HG02943 (cell line): Measurements from ENCODE around the gene EFNA3.

ENCODE experiments used
- ATAC-seq: cut with Tn5 transposase; IDR thresholded peaks from one replicate; pipeline ENCODE4 v1.9.1; 2021; ENCODE audit warnings: mild to moderate bottlenecking, low read depth, moderate library complexity; ENCODE audit not compliant: unreplicated experiment

The EFNA3 gene

GRCh38 chr1:155082301-155083051 lies 3.8 kb downstream of the EFNA3 start:
- ATAC-seq = no peak

DNA sequence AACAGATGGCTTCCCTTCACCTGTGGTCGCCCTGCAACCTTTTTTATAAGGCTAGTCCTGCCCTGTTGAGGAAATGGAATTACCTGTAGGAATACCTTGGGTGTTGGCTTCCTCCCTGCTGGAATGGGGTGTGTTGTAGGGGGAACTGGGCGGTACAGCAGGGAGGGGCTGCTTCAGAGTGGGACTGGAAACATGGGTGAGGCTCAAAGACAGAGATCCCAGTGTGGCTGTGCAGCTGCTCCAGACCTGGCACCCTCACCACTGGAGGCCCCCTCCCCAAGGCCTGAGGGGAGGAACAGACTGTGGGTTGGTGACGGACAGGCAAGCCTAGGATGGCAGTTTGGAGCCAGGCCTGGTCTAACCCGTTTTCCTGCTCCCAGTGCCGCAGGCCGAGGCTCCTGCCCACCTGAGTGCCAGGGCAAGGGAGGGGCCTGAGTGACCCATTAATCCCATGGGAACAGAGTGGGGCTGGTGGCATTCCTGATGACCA lies 4.5 kb downstream of the EFNA3 start:
- ATAC-seq = no peak

DNA sequence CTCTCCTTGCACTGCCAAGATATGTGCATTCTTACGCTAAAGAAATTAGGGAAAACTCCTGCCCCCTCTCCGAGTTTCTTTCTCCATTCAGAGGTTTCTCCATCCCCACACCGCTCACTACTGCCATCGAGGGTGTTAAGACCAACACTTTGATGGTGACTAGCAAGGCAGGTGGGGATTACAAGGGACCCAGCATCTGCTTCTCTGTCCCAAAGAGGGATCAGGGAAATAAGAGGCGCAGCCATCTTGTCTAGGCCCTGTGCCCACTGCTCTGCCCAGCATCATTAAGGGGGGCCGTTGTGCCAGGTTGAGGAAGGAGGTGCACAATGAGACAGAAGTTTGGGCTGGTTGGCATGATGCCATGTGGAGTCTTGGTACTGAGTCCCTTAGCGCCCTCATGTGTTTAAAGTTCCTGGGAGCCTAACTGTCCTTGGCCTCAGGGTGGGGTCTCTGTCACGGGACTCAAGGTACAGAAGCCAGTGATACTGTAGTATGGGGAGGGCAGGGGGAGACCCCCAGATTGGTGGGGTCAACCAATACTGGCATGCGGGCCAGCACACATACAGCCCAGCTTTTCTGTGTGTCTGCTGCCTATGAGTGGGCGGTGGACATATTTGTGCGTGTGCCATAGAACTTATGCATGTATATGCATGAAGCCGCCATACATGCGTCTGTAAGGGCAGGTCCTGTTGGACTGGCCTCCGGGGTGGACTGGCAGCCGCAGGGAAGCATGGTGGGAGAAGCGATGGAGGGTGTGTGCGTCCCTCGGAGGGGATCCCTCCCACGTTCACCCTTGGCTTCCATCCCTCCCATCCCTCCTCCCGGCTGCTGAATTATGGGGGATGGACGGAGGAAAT lies 5.5 kb downstream of the EFNA3 start:
- ATAC-seq = no peak

DNA sequence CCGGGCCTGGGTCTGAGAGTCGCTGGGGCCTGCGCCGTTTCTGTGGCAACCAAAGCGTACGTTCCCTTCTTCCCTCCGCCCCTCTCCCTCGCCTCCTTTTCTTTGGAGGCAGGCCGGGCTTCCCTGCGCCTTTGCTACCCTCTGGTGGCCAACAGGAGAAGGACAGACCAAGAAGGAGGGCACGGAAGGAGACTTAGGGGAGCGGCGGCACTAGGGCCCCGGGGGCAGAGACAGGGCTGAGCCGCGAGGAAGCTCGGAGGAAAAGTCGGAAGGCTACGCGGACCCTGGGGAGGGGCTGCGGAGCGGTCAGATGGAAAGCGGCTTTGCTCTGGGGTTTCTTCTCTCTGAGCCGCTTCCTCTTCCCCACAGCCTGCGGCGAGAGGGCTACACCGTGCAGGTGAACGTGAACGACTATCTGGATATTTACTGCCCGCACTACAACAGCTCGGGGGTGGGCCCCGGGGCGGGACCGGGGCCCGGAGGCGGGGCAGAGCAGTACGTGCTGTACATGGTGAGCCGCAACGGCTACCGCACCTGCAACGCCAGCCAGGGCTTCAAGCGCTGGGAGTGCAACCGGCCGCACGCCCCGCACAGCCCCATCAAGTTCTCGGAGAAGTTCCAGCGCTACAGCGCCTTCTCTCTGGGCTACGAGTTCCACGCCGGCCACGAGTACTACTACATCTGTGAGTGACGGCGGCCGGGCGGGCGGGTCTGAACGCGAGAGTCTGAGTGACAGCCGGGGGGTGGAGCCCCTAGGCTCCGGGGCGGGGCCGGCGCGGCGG lies 6.3 kb downstream of the EFNA3 start:
- ATAC-seq = peak; percentile 75

DNA sequence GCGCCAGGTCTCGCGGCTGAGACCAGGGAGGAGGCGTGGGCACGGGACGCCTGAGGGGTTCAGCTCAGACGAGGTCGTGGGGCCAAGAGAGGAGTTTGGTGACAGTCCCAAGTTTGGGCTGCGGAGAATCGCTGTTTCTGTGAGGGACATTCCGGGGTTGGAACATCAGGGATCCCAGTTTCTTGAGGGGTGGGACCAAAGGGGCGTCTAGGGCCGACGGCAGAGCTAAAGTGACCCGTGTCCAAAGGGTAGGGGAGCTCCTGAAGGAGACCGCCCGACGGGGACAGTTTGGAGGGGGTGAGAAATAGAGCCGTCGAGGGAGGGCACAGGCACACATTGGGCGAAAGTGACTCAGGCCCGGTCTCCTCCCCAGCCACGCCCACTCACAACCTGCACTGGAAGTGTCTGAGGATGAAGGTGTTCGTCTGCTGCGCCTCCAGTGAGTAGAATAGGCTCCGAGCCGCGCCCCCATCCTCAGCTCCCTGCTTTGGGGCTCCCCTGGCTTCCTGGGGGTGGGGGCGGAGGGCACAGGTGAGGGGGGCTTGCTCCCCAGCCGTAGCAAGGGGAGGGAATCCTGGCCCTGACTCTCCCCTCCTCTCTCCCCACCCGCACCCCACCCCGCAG lies 7.0 kb downstream of the EFNA3 start:
- no peak for ATAC-seq

DNA sequence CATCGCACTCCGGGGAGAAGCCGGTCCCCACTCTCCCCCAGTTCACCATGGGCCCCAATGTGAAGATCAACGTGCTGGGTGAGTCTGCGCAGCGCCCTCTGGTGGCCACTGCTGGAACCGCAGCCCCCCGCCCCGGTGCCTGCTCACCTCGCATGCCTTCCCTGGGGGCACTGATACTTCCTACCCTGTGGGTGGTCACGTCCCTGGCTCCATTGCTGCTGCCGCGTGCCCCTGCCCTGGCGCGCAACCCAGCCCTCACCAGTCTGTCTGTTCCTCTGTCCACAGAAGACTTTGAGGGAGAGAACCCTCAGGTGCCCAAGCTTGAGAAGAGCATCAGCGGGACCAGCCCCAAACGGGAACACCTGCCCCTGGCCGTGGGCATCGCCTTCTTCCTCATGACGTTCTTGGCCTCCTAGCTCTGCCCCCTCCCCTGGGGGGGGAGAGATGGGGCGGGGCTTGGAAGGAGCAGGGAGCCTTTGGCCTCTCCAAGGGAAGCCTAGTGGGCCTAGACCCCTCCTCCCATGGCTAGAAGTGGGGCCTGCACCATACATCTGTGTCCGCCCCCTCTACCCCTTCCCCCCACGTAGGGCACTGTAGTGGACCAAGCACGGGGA lies 7.6 kb downstream of the EFNA3 start:
- no peak for ATAC-seq

GRCh38 chr1:155086856-155087535 lies 8.4 kb downstream of the EFNA3 start:
- ATAC-seq = no peak

DNA sequence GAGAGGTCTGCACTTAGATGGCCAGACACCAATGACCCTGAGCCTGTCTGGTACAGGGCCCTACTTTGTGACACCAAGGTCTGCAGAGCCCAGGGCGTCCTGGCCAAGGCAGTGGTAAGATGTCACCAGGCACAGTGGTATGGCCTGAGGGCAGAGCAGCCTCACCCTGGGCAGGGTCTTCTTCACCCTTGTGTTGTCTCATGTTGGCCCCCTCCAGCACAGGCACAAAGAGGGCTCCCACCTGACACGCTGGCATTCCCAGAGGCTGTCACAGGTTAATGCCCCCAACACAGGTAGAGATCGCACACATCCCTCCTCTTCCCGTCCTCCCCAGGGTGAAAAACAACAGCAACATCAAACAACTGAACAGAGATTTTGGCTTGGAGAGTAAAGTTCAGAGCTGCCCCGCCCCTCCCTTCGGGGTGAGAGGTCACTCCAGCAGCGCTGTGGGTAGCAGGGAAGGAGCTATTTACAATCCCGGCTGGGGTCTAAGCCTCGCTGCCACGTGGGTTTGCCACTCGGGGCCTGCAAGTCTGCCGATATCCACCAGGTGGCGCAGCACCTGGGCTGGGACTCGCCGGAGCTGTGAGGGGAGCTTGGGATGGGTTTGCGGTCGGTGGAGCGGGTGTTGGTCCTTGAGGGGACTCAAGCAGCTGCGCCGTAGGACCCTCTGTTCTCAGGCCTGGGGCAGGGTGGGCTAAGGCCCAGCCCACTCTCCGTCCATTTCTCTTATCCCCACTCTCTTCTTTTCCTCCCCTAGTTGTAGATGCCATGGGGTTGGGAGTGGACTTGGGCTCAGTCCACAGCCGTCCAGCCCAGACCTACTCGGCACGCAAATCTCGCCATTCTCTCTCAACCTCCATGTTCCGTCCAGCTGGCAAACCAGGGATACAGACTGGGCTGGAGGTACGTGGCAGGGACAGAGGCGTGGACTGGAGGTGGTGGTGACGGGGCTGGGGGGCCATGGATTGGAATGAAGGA lies 12.7 kb downstream of the EFNA3 start:
- ATAC-seq = no peak

GRCh38 chr1:155092131-155092530 lies 13.5 kb downstream of the EFNA3 start:
- no peak for ATAC-seq

DNA sequence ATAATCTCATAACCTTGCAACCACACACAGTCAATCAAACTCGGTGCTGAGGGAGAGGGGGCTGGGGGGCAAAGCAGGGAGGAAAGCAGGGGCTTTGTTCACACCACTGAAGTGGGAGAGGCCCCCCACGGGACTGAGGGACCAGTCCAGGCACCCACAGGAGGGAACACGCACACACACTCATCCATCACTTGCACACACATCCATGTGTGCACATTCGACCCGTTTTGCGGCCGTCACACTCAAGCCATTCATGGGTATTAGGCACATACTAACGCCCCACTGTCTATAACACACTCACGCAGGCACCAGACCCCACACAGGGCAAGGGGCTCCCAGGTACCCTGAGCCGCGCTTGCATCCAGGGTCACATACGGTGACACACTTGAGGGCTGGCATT lies 14.0 kb downstream of the EFNA3 start:
- no peak for ATAC-seq

DNA sequence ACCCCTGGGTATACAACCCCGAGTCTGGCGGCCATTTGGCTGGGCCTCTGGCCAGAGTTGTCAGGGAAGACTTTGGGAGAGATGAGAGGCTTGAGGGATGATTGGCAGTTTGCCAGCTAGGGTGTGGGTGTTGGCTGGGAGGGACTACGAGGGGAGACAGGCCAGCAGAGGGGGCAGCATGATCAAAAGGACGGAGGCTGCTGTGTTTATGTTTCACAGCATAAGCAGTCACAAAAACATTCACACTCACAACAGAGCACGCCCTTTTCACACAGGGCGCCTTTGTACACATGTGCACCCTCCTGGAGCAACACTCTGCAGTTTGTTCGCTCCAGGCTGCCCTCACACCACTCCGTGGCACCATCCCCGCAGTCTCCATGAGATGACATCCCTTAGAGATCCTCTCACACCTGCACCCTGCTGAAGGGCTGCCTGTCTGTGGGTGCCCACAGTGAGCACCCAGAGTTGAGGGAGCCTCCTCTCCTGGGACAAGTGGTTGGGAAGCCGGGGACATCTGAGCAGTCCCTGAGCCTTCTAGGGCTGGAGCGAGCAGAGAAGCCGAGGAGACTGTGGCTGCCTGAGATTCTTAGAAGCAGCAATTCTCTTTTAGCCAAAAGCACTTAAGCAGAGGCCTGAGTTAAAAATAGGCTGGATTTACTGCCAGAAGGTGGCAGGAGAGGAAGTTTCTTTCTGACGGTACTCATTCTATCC lies 15.4 kb downstream of the EFNA3 start:
- ATAC-seq = no peak

GRCh38 chr1:155094622-155094948 lies 15.9 kb downstream of the EFNA3 start:
- no peak for ATAC-seq

GRCh38 chr1:155099331-155099730 lies 20.7 kb downstream of the EFNA3 start:
- no peak for ATAC-seq

- no peak for ATAC-seq
Measured at GRCh38 chr1:155103325-155103724, 24.7 kb downstream of the EFNA3 start.

DNA sequence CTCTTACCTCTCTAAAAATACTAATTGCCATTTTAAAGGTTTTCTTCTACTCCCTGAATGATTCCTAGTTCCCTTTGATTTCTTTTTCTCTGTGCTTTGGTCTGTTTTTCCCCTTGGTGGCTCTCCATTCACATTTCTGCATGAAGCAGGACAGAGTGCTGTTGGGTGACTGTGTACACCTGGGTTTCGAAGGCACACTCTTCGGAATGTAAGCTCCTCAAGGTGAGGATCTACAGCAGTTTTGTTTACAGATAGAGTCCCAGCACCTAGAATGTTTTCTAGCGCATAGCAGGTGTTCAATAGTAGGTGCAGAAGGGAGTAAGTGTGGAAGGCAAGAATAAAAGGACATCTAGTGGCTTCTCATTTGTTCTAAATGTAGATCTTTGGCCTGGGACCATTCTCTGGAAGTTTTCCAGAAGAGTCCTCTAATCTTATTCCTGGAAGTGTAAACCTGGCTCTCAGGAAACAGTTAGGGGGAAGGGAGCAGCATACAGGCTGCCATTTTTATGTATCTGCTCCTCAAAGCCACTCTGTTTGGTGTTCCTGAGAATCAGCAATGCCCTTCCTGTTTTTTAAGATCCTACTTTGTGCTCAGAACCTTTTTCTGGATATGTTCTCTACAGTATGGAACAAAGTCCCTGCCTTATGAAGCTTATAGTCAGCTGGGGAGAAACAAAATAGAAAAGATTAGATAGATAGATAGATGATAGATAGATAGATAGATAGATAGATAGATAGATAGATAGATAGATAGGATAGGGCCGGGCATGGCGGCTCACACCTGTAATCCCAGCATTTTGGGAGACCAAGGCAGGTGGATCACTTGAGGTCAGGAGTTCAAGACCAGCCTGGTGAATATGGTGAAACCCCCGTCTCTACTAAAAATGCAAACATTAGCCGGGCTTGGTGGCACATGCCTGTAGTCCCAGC lies 26.2 kb downstream of the EFNA3 start:
- no peak for ATAC-seq

- no peak for ATAC-seq
Measured at GRCh38 chr1:155105604-155106011, 27.0 kb downstream of the EFNA3 start.

GRCh38 chr1:155106862-155107261 lies 28.2 kb downstream of the EFNA3 start:
- no peak for ATAC-seq
